ENCODE data around the gene ERF.

The ERF gene

GRCh38 chr19:42207767-42208271, 47.1 kb downstream of the ERF start:
- no peak for DNase-seq

GRCh38 chr19:42206871-42207755, 47.8 kb downstream of the ERF start:
- DNase-seq: no peak

- no peak for DNase-seq
Measured at GRCh38 chr19:42204664-42205063, 50.3 kb downstream of the ERF start.

- DNase-seq: no peak
Measured at GRCh38 chr19:42203700-42204099, 51.2 kb downstream of the ERF start.

- no peak for DNase-seq
Measured at GRCh38 chr19:42202290-42202880, 52.5 kb downstream of the ERF start.

GRCh38 chr19:42201489-42202289, 53.2 kb downstream of the ERF start:
- no peak for DNase-seq

GRCh38 chr19:42200116-42200715, 54.7 kb downstream of the ERF start:
- DNase-seq: no peak

GRCh38 chr19:42199440-42200115, 55.4 kb downstream of the ERF start:
- peak; percentile 26 for DNase-seq

- DNase-seq: peak; percentile 64
Measured at GRCh38 chr19:42198676-42199439, 56.1 kb downstream of the ERF start.
